Small intestine (tissue), 7 donors: Measurements from ENCODE around the gene SSTR3. TPM values are rescaled to one million over a fixed set of nuclear protein-coding genes. Genes with fewer than 3 reads are reported as not detected.

Experiments used
- DNase-seq, 2 donors: peaks; one replicate each; pipeline versions ENCODE4 v3.0.0 to v3.0.0-alpha.2; 2013
- FAIRE-seq: peaks from 2 replicates; lab custom pipeline; 2012; peaks lifted over from hg19 to GRCh38; lab: Jason Lieb, UNC
- H3K27ac ChIP-seq, 3 donors: one replicate each; pipeline ENCODE4 v1.5.1; 2013; ENCODE audit warnings: low read length in 2 of 3, mild to moderate bottlenecking in 2 of 3, control low read depth in 1 of 3, inconsistent platforms in 1 of 3, low read depth in 1 of 3, moderate library complexity in 1 of 3
- H3K27me3 ChIP-seq, 3 donors: one replicate each; pipeline ENCODE4 v1.6.1; 2013; ENCODE audit warnings: low read length in 3 of 3, inconsistent platforms in 1 of 3; ENCODE audit not compliant: control insufficient read depth in 3 of 3, insufficient read depth in 3 of 3
- H3K36me3 ChIP-seq, 3 donors: one replicate each; pipeline ENCODE4 v1.6.1; 2013; ENCODE audit warnings: low read length in 3 of 3, inconsistent platforms in 1 of 3, low read depth in 1 of 3, mild to moderate bottlenecking in 1 of 3, moderate library complexity in 1 of 3; ENCODE audit not compliant: control insufficient read depth in 3 of 3, insufficient read depth in 2 of 3
- H3K4me1 ChIP-seq, 3 donors: one replicate each; pipeline ENCODE4 v1.6.1; 2013; ENCODE audit warnings: low read length in 2 of 3, inconsistent platforms in 1 of 3, low read depth in 1 of 3, mild to moderate bottlenecking in 1 of 3, moderate library complexity in 1 of 3; ENCODE audit not compliant: control insufficient read depth in 3 of 3, insufficient read depth in 2 of 3
- H3K4me3 ChIP-seq, 3 donors: one replicate each; pipeline ENCODE4 v1.5.1; 2013; ENCODE audit warnings: low read length in 3 of 3, control low read depth in 1 of 3, inconsistent platforms in 1 of 3, low read depth in 1 of 3, mild to moderate bottlenecking in 1 of 3, moderate library complexity in 1 of 3
- H3K9me3 ChIP-seq, 2 donors: one replicate each; pipeline ENCODE4 v1.6.1; 2013; ENCODE audit warnings: low read depth in 1 of 2, low read length in 1 of 2; ENCODE audit not compliant: control insufficient read depth in 2 of 2, insufficient read depth in 1 of 2
- WGBS, 3 donors: extraction: QIAGEN DNeasy Blood & Tissue Kit; methylation state at CpG; one replicate each; pipeline ENCODE4 v1.1.7; 2013; 5-methylcytosine and 5-hydroxymethylcytosine counted together
- polyA plus RNA-seq, 4 donors: library from polyadenylated mRNA; stranded (reverse) in 3 of 4; unstranded in 1 of 4; fragments of 200-250 nt in 3 of 4; fragments of 120-200 nt in 1 of 4; gene quantifications; one replicate each; pipeline versions ENCODE4 v1.2.1 to v1.2.3, GENCODE V29; 2013
- donor health status: healthy with polysubstance abuse.
- donor health status: control.
- donor health status: control.
- donor health status: Bipolar disorder and iron deficiency.
- donor health status: healthy.

SSTR3 gene
- polyA plus RNA-seq, 4 donors: 0.09 to 0.49 TPM; not detected in 2

DNA sequence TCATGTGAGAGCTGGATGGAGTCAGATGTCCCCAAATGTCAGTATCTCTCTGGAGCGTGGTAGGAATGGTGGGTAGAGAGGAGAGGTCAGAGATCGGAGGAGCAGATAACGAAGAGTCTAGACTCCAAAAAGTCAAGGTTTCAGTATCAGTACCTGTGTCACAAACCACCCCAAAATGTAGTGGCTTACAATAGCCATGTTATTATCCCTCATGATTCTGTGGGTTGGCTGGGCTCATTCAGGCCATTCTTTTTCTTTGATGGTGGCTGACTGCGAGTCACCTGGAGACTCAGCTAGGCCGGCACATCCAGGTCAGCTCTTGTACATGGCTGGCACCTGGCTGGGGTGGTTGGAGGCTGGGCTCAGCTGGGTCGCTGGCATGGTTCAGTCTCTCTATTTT is 7.3 kb upstream of the SSTR3 start:
- DNase-seq (no peak), FAIRE-seq (no peak)
- peak overlapping the region in 1 of 3 donors; percentile 87 for H3K27ac ChIP-seq

DNA sequence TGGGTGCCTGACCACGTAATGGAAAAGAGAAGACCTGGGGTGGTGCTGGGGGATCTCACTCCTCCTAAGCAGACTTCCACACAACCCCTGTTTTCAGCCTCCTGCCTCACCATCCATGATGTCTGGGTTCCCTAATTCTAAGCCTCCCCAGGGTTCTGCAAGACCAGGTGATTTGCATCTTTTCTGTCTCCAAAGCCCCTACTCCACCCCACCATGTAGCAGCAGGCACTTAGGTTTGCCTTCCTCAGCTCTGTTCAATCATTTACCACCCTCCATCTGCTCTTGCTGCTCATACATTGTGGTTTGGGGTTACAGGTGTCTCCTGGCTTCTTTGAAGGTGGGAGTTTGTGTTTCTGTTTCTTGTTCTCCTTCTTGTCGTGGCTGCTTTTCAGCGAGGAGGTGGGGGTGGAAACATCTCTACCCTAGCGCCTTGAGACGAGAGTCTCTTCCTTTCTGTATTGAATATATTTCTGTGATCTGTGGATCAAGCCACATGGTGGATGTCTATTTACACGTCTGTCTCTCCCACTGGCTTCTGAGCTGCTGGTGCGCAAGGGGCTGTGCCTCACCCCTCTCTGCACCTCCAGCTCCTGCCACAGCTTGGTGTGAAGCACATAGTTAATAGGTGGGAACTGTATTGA is 6.6 kb upstream of the SSTR3 start:
- Histone ChIP-seq H3K4me1 (peaks cover 0 to 3% (median 0%) of the 10 kb centered on the region in 3 donors), H3K4me3 (no peak overlapping the region), H3K36me3 (no peaks in the 10 kb centered on the region), H3K9me3 (peaks cover 0 to 4% of the 10 kb centered on the region in 2 donors), H3K27ac (peak overlapping the region in 1 of 3 donors; percentile 87), H3K27me3 (no peaks in the 10 kb centered on the region)
- WGBS, 3 donors: 36 to 59% (median 46%) methylated on average over 7 of the region's 7 CpGs
- no peak for FAIRE-seq
- peak in 1 of 2 donors; percentile 43 for DNase-seq

More for the DNA sequence above, 7.3 kb upstream of the SSTR3 start:
- H3K36me3 ChIP-seq: no peaks in the 10 kb centered on the region
- H3K4me1 ChIP-seq: no peaks in the 10 kb centered on the region
- H3K9me3 ChIP-seq: peaks cover 0 to 4% of the 10 kb centered on the region in 2 donors
- WGBS, 3 donors: 74 to 80% (median 76%) methylated on average over 6 of the region's 6 CpGs
- no peaks in the 10 kb centered on the region for H3K27me3 ChIP-seq
- no peak overlapping the region for H3K4me3 ChIP-seq

GRCh38 chr22:37218399-37218770 is 6.1 kb upstream of the SSTR3 start:
- Histone ChIP-seq H3K4me3 (no peak overlapping the region), H3K36me3 (no peaks in the 10 kb centered on the region), H3K27ac (peak overlapping the region in 1 of 3 donors; percentile 45), H3K9me3 (peaks cover 0 to 4% of the 10 kb centered on the region in 2 donors), H3K4me1 (peaks cover 0 to 3% (median 0%) of the 10 kb centered on the region in 3 donors), H3K27me3 (no peaks in the 10 kb centered on the region)
- FAIRE-seq: no peak
- WGBS, 3 donors: 68 to 81% (median 74%) methylated on average over 6 of the region's 6 CpGs
- no peak for DNase-seq

DNA sequence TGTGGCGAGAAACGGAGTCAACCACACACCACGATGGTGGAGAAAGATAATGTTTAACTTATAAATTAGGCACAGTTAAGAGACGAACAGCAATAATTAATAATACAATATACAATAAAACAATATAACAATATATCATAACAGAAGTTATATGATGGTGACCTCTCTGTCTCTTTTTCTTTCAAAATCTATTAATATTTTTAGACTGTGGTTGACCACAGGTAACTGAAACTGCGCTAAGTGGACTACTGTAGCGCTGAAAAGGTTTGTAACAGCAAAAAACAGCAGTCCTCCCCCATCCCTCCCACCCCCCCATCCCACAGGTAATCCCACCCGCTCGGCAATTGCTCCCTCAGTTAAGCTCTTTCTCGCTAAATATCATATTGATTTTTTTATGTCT is 3.6 kb upstream of the SSTR3 start:
- H3K4me1 ChIP-seq: peaks cover 0 to 21% (median 0%) of the 10 kb centered on the region in 3 donors
- DNase-seq: no peak
- FAIRE-seq: no peak
- H3K36me3 ChIP-seq: no peaks in the 10 kb centered on the region
- H3K27ac ChIP-seq: no peak overlapping the region
- no peaks in the 10 kb centered on the region for H3K27me3 ChIP-seq
- no peak overlapping the region for H3K4me3 ChIP-seq
- 42 to 66% (median 43%) methylated on average over 9 of the region's 9 CpGs for WGBS, 3 donors
- no peaks in the 10 kb centered on the region for H3K9me3 ChIP-seq

- no peak for FAIRE-seq
- no peaks in the 10 kb centered on the region for H3K9me3 ChIP-seq
- no peak for DNase-seq
- H3K4me3 ChIP-seq: no peak overlapping the region
- no peak overlapping the region for H3K27ac ChIP-seq
- 83 to 90% (median 89%) methylated on average over 10 to 13 of the region's 13 CpGs for WGBS, 3 donors
- H3K36me3 ChIP-seq: no peaks in the 10 kb centered on the region
- no peaks in the 10 kb centered on the region for H3K27me3 ChIP-seq
- H3K4me1 ChIP-seq: peaks cover 0 to 28% (median 0%) of the 10 kb centered on the region in 3 donors
Measured at GRCh38 chr22:37214731-37215030, 2.4 kb upstream of the SSTR3 start.

GRCh38 chr22:37213941-37214730 is 1.9 kb upstream of the SSTR3 start:
- FAIRE-seq (no peak), DNase-seq (no peak)

DNA sequence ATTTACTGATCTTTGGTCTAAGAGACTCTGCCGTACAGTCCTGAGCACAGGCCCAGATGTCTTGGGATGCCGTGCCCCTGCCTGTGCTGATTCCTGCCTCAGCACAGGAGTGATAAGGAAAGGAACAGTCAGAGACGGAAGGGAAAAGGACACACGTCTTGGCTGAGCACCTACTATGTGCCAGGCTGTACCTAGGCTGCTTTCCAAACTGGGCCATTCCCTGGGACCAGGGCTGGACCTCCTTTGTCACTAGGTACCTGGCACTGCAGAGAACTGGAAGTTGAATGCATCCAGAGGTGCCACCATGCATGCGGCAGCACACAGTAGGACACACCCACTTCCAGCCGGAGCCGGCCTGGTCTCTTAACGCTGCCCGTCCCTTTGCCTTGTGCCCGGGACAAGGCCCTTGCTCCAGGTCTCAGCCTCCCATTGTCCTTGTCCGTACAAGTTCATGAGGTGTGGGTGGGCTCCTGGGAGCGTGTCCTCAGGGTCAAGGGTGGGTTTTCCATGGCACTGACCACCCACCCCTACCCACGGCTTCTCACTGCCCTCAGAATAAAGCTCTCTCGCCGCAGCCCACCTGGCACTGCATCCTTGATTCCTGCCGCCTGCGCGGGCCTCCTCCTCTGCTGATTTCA is 1.1 kb upstream of the SSTR3 start:
- H3K9me3 ChIP-seq: no peaks in the 10 kb centered on the region
- DNase-seq (no peak), FAIRE-seq (no peak)
- no peak overlapping the region for H3K27ac ChIP-seq
- H3K27me3 ChIP-seq: no peaks in the 10 kb centered on the region
- no peak overlapping the region for H3K4me3 ChIP-seq
- no peaks in the 10 kb centered on the region for H3K36me3 ChIP-seq
- 84 to 90% (median 87%) methylated on average over 18 of the region's 18 CpGs for WGBS, 3 donors
- peaks cover 0 to 29% (median 0%) of the 10 kb centered on the region in 3 donors for H3K4me1 ChIP-seq

More at GRCh38 chr22:37213941-37214730, 1.9 kb upstream of the SSTR3 start:
- H3K4me3 ChIP-seq: no peak overlapping the region
- 61 to 78% (median 71%) methylated on average over 13 of the region's 13 CpGs for WGBS, 3 donors
- H3K9me3 ChIP-seq: no peaks in the 10 kb centered on the region
- peaks cover 0 to 28% (median 0%) of the 10 kb centered on the region in 3 donors for H3K4me1 ChIP-seq
- H3K36me3 ChIP-seq: no peaks in the 10 kb centered on the region
- no peak overlapping the region for H3K27ac ChIP-seq
- no peaks in the 10 kb centered on the region for H3K27me3 ChIP-seq

GRCh38 chr22:37211866-37212173 is 457 bp downstream of the SSTR3 start:
- peaks cover 0 to 34% (median 0%) of the 10 kb centered on the region in 3 donors for H3K4me1 ChIP-seq
- no peak overlapping the region for H3K27ac ChIP-seq
- FAIRE-seq: no peak
- no peak for DNase-seq
- no peaks in the 10 kb centered on the region for H3K27me3 ChIP-seq
- H3K4me3 ChIP-seq: no peak overlapping the region
- 55 to 79% (median 71%) methylated on average over 4 to 6 of the region's 6 CpGs for WGBS, 3 donors
- H3K36me3 ChIP-seq: no peaks in the 10 kb centered on the region
- no peaks in the 10 kb centered on the region for H3K9me3 ChIP-seq
